Adrenal gland (tissue), 5 donors: ENCODE measurements around the gene RIMBP2.

Experiments
- CTCF ChIP-seq, 6 experiments: fragments of 450-650 bp in 4 of 6; fragments of 200-600 bp in 2 of 6; sonication (generic) in 1 of 6; IDR thresholded peaks; 1 replicate in 5 of 6; 2 replicates in 1 of 6; pipeline versions ENCODE4 v1.5.1 to v1.8.0; 2016 to 2021; ENCODE audit warnings: antibody characterized with exemption in 6 of 6, mild to moderate bottlenecking in 2 of 6, moderate library complexity in 1 of 6
- POLR2A ChIP-seq, 2 donors: fragments of 450-650 bp; IDR thresholded peaks; one replicate each; pipeline ENCODE4 v1.6.1; 2017; ENCODE audit warnings: antibody characterized with exemption in 2 of 2, mild to moderate bottlenecking in 2 of 2, moderate library complexity in 1 of 2
- donor health status: DM: no; HTN: no; CAD: no.

- TF ChIP-seq CTCF (IDR thresholded peaks at IDR 0.05) (no peak), POLR2A (IDR thresholded peaks at IDR 0.05) (no peak)
Measured at GRCh38 chr12:130649101-130650045, 66.7 kb downstream of the RIMBP2 start.
